HuH-7 (cell line): Measurements from ENCODE around the gene CDH8.
"Not testable (repeated sequence)": the region's sequence is repeated elsewhere in the genome, so short reads cannot be mapped to it uniquely, and the experiment has no call there.

ENCODE experiments used
- DNase-seq: peaks from one replicate; pipeline ENCODE4 v3.0.0; 2011; ENCODE audit warnings: low spot score

The CDH8 gene

GRCh38 chr16:61780161-61780560 is 256.1 kb downstream of the CDH8 start:
- no peak for DNase-seq

- DNase-seq, result no peak
Observed at GRCh38 chr16:61770301-61770700, 265.9 kb downstream of the CDH8 start.

- DNase-seq, result no peak
Observed at GRCh38 chr16:61763991-61764390, 272.2 kb downstream of the CDH8 start.

GRCh38 chr16:61763013-61763412 is 273.2 kb downstream of the CDH8 start:
- DNase-seq, result no peak

GRCh38 chr16:61730997-61731396 is 305.2 kb downstream of the CDH8 start:
- DNase-seq, result no peak

- no peak for DNase-seq
Observed at GRCh38 chr16:61726701-61727100, 309.5 kb downstream of the CDH8 start.

- no peak for DNase-seq
Observed at GRCh38 chr16:61726125-61726524, 310.1 kb downstream of the CDH8 start.

- no peak for DNase-seq
Observed at GRCh38 chr16:61721544-61721943, 314.7 kb downstream of the CDH8 start.

- DNase-seq, result no peak
Observed at GRCh38 chr16:61715393-61715792, 320.8 kb downstream of the CDH8 start.

- no peak for DNase-seq
Observed at GRCh38 chr16:61713787-61714186, 322.5 kb downstream of the CDH8 start.

GRCh38 chr16:61699640-61700039 is 336.6 kb downstream of the CDH8 start:
- DNase-seq, result not testable (repeated sequence)

- DNase-seq, result no peak
Observed at GRCh38 chr16:61684541-61684940, 351.7 kb downstream of the CDH8 start.

GRCh38 chr16:61681673-61682072 is 354.6 kb downstream of the CDH8 start:
- DNase-seq, result no peak

- no peak for DNase-seq
Observed at GRCh38 chr16:61681124-61681523, 355.1 kb downstream of the CDH8 start.

- DNase-seq, result no peak
Observed at GRCh38 chr16:61678182-61678581, 358.1 kb downstream of the CDH8 start.

GRCh38 chr16:61677776-61678175 is 358.5 kb downstream of the CDH8 start:
- DNase-seq, result no peak

GRCh38 chr16:61676740-61677139 is 359.5 kb downstream of the CDH8 start:
- no peak for DNase-seq

GRCh38 chr16:61671161-61671560 is 365.1 kb downstream of the CDH8 start:
- no peak for DNase-seq

- DNase-seq, result no peak
Observed at GRCh38 chr16:61665512-61665911, 370.7 kb downstream of the CDH8 start.

GRCh38 chr16:61659936-61660335 is 376.3 kb downstream of the CDH8 start:
- DNase-seq, result no peak

- DNase-seq, result no peak
Observed at GRCh38 chr16:61654962-61655361, 381.3 kb downstream of the CDH8 start.

- DNase-seq, result no peak
Observed at GRCh38 chr16:61653544-61653943, 382.7 kb downstream of the CDH8 start.

GRCh38 chr16:61645561-61645960 is 390.7 kb downstream of the CDH8 start:
- no peak for DNase-seq

- DNase-seq, result no peak
Observed at GRCh38 chr16:61644736-61645135, 391.5 kb downstream of the CDH8 start.

- DNase-seq, result no peak
Observed at GRCh38 chr16:61617219-61617783, 418.9 kb downstream of the CDH8 start.
